HUES48 (cell line): ENCODE measurements around the gene FASN.
A peak's percentile ranks its signal among the peaks of the same experiment; 100 is the strongest.

Source experiments
- H3K27ac ChIP-seq: one replicate; pipeline ENCODE4 v1.7.0; 2013; ENCODE audit warnings: low read depth, low read length, inconsistent platforms
- H3K27me3 ChIP-seq: 2 replicates; pipeline ENCODE4 v1.6.1; 2013; ENCODE audit warnings: mild to moderate bottlenecking, low read length; ENCODE audit not compliant: control insufficient read depth, insufficient read depth
- H3K36me3 ChIP-seq: 2 replicates; pipeline ENCODE4 v1.6.1; 2013; ENCODE audit warnings: low read length; ENCODE audit not compliant: control insufficient read depth, insufficient read depth
- H3K4me1 ChIP-seq: 2 replicates; pipeline ENCODE4 v1.6.1; 2013; ENCODE audit warnings: mild to moderate bottlenecking, low read length; ENCODE audit not compliant: control insufficient read depth, insufficient read depth
- H3K4me3 ChIP-seq: 2 replicates; pipeline ENCODE4 v1.5.1; 2013; ENCODE audit warnings: mild to moderate bottlenecking, low read depth, low read length
- H3K9ac ChIP-seq: 2 replicates; pipeline ENCODE4 v1.6.1; 2013; ENCODE audit warnings: mild to moderate bottlenecking, low read depth, low read length, moderate library complexity
- H3K9me3 ChIP-seq: 2 replicates; pipeline ENCODE4 v1.6.1; 2013; ENCODE audit warnings: low read length; ENCODE audit not compliant: control insufficient read depth, insufficient read depth

Gene FASN

GRCh38 chr17:82098939-82099763 lies 1.1 kb upstream of the FASN start:
- no peaks in the 10 kb centered on the region for H3K9me3 ChIP-seq
- no peaks in the 10 kb centered on the region for H3K27me3 ChIP-seq
- peaks cover 41% of the 10 kb centered on the region for H3K4me1 ChIP-seq
- peak overlapping the region; percentile 72 for H3K4me3 ChIP-seq
- peak overlapping the region; percentile 82 for H3K9ac ChIP-seq
- H3K36me3 ChIP-seq, result peaks cover 18% of the 10 kb centered on the region
- H3K27ac ChIP-seq, result peak overlapping the region; percentile 97

DNA sequence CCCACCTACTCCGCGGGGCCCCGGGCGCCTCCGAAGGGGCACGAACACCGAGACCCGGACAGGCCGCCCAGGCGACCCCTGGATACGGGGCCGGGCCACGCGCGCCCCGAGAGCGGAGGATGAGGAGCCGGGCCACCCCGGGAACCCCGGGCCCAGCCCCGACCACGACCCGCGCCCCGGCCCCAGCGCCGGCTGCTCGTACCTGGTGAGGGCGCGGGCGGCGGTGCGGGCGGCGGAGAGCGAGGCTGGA lies 192 bp downstream of the FASN start:
- peaks cover 31% of the 10 kb centered on the region for H3K36me3 ChIP-seq
- peak overlapping the region; percentile 75; the same call in 1 of the 2 replicates for H3K9ac ChIP-seq
- H3K4me1 ChIP-seq, result peaks cover 29% of the 10 kb centered on the region; the same call in 1 of the 2 replicates
- no peaks in the 10 kb centered on the region for H3K27me3 ChIP-seq
- H3K4me3 ChIP-seq, result peak overlapping the region; percentile 82
- peak overlapping the region; percentile 86 for H3K27ac ChIP-seq
- H3K9me3 ChIP-seq, result no peaks in the 10 kb centered on the region

DNA sequence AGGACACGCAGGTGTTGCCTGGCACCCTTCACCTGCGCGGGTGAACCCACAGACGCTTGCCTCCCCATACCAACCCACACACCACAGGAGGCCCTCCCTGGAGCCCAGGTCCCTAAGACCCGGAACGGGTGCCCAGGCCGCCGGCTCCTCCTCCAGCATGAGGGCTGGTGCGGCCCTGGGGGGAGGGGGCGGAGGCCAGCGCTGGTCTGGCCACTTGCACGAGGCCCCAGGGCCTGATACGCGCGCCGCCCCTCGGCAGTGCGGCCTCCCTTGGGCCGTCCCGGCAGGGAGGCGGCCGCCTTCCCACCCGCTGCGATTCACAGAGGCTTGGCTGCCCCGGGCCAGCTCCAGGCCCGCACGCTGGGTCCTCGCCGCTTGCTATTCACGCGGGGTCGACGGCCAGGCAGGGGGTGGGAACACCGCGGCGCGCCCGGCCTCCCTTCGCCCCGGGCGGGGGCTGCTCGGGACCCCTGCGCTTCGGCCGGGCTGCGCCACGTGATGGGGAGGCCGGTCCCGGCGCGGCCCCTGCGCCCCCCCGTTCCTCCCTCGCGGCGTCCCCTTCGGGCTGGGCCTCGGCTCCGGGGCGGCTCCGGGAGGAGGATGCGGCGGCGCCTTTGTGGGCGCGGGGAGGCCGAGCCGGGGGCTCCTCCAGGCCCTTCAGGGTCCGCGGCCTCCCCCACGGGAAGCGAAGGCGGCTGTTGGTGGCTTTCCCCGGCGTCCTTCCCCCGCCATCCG lies 685 bp downstream of the FASN start:
- Histone ChIP-seq H3K27me3 (no peaks in the 10 kb centered on the region), H3K9ac (peak overlapping the region; percentile 75; the same call in 1 of the 2 replicates), H3K4me1 (peaks cover 28% of the 10 kb centered on the region; the same call in 1 of the 2 replicates), H3K9me3 (no peaks in the 10 kb centered on the region), H3K27ac (peak overlapping the region; percentile 86), H3K36me3 (peaks cover 34% of the 10 kb centered on the region), H3K4me3 (peak overlapping the region; percentile 82)

GRCh38 chr17:82096709-82097183 lies 1.3 kb downstream of the FASN start:
- Histone ChIP-seq H3K27ac (no peak overlapping the region), H3K36me3 (peaks cover 40% of the 10 kb centered on the region), H3K4me3 (peak overlapping the region; percentile 82), H3K4me1 (peaks cover 23% of the 10 kb centered on the region; the same call in 1 of the 2 replicates), H3K9me3 (no peaks in the 10 kb centered on the region), H3K9ac (peak overlapping the region; percentile 75; the same call in 1 of the 2 replicates), H3K27me3 (no peaks in the 10 kb centered on the region)

GRCh38 chr17:82095777-82096708 lies 2.0 kb downstream of the FASN start:
- H3K36me3 ChIP-seq, result peaks cover 47% of the 10 kb centered on the region
- peaks cover 16% of the 10 kb centered on the region; the same call in 1 of the 2 replicates for H3K4me1 ChIP-seq
- H3K27me3 ChIP-seq, result no peaks in the 10 kb centered on the region
- H3K9me3 ChIP-seq, result no peaks in the 10 kb centered on the region
- H3K4me3 ChIP-seq, result peak overlapping the region; percentile 82; the same call in 1 of the 2 replicates
- H3K27ac ChIP-seq, result no peak overlapping the region
- H3K9ac ChIP-seq, result no peak overlapping the region

DNA sequence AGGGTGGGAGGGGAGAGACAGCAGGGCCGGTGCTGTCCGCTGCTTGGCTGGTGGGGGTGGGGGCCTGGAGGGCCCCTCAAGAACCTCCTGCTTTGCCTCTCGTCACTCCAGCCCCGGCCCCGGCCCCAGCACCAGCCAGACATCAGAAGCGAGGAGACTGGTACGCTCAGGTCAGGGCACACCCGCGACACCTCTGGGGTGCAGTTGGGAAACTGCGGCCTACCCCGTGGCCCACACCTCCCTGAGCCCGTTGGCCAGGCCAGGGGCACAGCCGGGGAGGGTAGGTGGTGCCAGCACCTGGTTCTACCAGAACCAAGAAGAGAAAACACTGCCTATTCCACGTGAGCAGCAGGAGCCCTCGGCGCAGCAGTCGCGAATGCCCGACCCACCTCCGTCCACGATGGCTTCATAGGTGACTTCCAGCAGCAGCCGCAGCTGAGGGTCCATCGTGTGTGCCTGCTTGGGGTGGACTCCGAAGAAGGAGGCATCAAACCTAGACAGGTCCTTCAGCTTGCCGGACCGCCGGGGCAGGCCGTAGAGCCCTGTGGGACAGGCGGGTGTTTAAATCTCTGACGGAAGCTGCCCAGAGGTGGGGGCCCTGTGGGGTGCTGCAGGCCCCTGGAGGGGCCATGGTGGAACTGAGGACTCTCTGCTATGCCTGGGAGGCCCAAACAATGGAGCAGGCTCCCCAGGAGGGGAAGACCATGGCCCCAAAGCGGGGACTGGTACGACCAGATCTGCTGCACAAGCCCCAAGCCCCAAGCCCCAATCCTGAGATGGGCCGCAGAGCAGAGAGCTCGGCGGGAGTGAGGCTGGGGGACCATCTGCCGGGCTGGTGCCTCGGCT lies 2.9 kb downstream of the FASN start:
- Histone ChIP-seq H3K9me3 (no peaks in the 10 kb centered on the region), H3K4me3 (no peak overlapping the region), H3K27me3 (no peaks in the 10 kb centered on the region), H3K9ac (no peak overlapping the region), H3K36me3 (peaks cover 56% of the 10 kb centered on the region), H3K27ac (no peak overlapping the region), H3K4me1 (peaks cover 15% of the 10 kb centered on the region; the same call in 1 of the 2 replicates)

GRCh38 chr17:82092995-82093751 lies 4.9 kb downstream of the FASN start:
- no peak overlapping the region for H3K27ac ChIP-seq

GRCh38 chr17:82092628-82092994 lies 5.4 kb downstream of the FASN start:
- H3K9ac ChIP-seq, result no peak overlapping the region
- H3K27ac ChIP-seq, result no peak overlapping the region
- H3K4me3 ChIP-seq, result no peak overlapping the region
- H3K36me3 ChIP-seq, result peaks cover 82% of the 10 kb centered on the region
- H3K9me3 ChIP-seq, result no peaks in the 10 kb centered on the region
- H3K4me1 ChIP-seq, result peaks cover 7% of the 10 kb centered on the region; the same call in 1 of the 2 replicates
- H3K27me3 ChIP-seq, result no peaks in the 10 kb centered on the region

More at GRCh38 chr17:82092995-82093751, 4.9 kb downstream of the FASN start:
- peaks cover 76% of the 10 kb centered on the region for H3K36me3 ChIP-seq
- peaks cover 7% of the 10 kb centered on the region; the same call in 1 of the 2 replicates for H3K4me1 ChIP-seq
- no peak overlapping the region for H3K4me3 ChIP-seq
- H3K9me3 ChIP-seq, result no peaks in the 10 kb centered on the region
- H3K27me3 ChIP-seq, result no peaks in the 10 kb centered on the region
- H3K9ac ChIP-seq, result no peak overlapping the region

- Histone ChIP-seq H3K4me3 (no peak overlapping the region), H3K4me1 (peaks cover 7% of the 10 kb centered on the region; the same call in 1 of the 2 replicates), H3K9me3 (no peaks in the 10 kb centered on the region), H3K27me3 (no peaks in the 10 kb centered on the region), H3K36me3 (peaks cover 87% of the 10 kb centered on the region), H3K9ac (no peak overlapping the region), H3K27ac (no peak overlapping the region)
Observed at GRCh38 chr17:82092094-82092586, 5.9 kb downstream of the FASN start.
